Measurements from ENCODE around the gene PCBP1. TPM values are rescaled to one million over a fixed set of nuclear protein-coding genes. Genes with fewer than 3 reads are reported as not detected.
A peak's percentile ranks its signal among the peaks of the same experiment; 100 is the strongest.

The PCBP1 gene
- total and polyA plus RNA-seq, 9 of the 15 experiments (the other 6 are each of a cell fraction or from before 2014, with no cell fraction given), result 19.2 to 407 (median 78.1) TPM

DNA sequence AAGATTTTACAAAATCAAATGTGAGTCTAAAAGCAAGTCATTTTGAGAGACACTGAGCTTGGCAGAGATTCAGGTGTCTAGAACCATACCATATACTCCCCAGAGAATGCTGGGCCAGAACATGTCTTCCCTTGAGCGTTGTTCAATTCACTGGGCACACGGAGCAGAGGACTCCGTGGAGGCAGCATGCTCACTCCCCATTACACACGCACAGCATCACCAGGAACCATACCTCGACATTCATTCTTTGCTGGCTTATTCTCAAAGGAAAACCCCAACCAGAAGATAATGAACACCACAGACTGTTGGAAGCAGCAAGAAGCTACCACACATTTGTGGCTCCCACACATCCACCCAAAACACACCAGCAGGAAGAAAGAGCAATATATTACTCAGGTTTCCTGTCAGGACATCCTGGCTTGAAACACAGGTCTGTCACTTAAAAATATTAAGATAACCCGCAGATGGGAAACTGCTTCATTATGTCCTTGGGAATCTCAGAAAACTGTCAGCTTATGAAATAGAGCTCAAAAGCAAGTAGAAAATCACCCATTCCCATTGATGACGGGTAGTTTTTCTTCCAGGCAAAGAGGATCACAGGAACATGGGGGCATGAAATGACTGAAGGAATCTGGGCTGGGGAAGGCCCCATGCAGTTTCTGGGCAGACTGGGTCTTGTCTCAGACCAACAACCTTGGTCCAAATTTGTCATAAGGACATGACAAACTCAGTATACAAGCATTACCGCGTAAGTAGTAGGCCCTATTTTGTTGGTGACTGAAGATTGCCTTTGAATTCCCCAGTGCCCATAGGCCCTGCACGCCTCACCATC is 46.4 kb downstream of the PCBP1 start (continued):
- TF ChIP-seq ZNF740 (CRISPR knock-in tag; IDR thresholded peaks at IDR 0.05) (no peak), ZNF740 (tag; IDR thresholded peaks at IDR 0.05) (no peak; a peak in 1 of 4 replicates), ZNF274 (IDR thresholded peaks at IDR 0.05; ENCODE audit: borderline replicate concordance, low read depth, low read length) (no peak), EP400 (IDR thresholded peaks at IDR 0.05) (0 out of 2 replicates have a peak, but pooled peaks have one; percentile 9), ID3 (CRISPR knock-in tag; IDR thresholded peaks at IDR 0.05) (no peak), ID3 (tag; IDR thresholded peaks at IDR 0.05) (no peak), SNAPC5 (CRISPR knock-in tag; IDR thresholded peaks at IDR 0.05) (no peak), IRF9 (tag; IDR thresholded peaks at IDR 0.05) (no peak), LEF1 (IDR thresholded peaks at IDR 0.05) (no peak), ZNF589 (CRISPR knock-in tag; IDR thresholded peaks at IDR 0.05; ENCODE audit: low read depth) (peak; percentile 25; the same call in 1 of the 2 replicates), DMBX1 (CRISPR knock-in tag; IDR thresholded peaks at IDR 0.05; ENCODE audit: borderline replicate concordance) (peak; percentile 77; the same call in 1 of the 2 replicates), ZNF699 (CRISPR knock-in tag; IDR thresholded peaks at IDR 0.05; ENCODE audit: insufficient replicate concordance) (no peak), MECOM (CRISPR knock-in tag; IDR thresholded peaks at IDR 0.05) (no peak), TGIF2 (CRISPR knock-in tag; IDR thresholded peaks at IDR 0.05) (no peak), MCM5 (IDR thresholded peaks at IDR 0.05; ENCODE audit: low read depth) (no peak), HBP1 (CRISPR knock-in tag; IDR thresholded peaks at IDR 0.05) (no peak), ZNF232 (CRISPR knock-in tag; IDR thresholded peaks at IDR 0.05) (no peak), TOE1 (IDR thresholded peaks at IDR 0.05; ENCODE audit: borderline replicate concordance) (no peak), TOE1 (CRISPR knock-in tag; IDR thresholded peaks at IDR 0.05; ENCODE audit: borderline replicate concordance, low read depth) (no peak)
- TF ChIP-seq, protein P1, sequence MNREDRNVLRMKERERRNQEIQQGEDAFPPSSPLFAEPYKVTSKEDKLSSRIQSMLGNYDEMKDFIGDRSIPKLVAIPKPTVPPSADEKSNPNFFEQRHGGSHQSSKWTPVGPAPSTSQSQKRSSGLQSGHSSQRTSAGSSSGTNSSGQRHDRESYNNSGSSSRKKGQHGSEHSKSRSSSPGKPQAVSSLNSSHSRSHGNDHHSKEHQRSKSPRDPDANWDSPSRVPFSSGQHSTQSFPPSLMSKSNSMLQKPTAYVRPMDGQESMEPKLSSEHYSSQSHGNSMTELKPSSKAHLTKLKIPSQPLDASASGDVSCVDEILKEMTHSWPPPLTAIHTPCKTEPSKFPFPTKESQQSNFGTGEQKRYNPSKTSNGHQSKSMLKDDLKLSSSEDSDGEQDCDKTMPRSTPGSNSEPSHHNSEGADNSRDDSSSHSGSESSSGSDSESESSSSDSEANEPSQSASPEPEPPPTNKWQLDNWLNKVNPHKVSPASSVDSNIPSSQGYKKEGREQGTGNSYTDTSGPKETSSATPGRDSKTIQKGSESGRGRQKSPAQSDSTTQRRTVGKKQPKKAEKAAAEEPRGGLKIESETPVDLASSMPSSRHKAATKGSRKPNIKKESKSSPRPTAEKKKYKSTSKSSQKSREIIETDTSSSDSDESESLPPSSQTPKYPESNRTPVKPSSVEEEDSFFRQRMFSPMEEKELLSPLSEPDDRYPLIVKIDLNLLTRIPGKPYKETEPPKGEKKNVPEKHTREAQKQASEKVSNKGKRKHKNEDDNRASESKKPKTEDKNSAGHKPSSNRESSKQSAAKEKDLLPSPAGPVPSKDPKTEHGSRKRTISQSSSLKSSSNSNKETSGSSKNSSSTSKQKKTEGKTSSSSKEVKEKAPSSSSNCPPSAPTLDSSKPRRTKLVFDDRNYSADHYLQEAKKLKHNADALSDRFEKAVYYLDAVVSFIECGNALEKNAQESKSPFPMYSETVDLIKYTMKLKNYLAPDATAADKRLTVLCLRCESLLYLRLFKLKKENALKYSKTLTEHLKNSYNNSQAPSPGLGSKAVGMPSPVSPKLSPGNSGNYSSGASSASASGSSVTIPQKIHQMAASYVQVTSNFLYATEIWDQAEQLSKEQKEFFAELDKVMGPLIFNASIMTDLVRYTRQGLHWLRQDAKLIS (CRISPR knock-in tag; IDR thresholded peaks at IDR 0.05), result no peak

Measured in K562 (cell line).